H1 (cell line): ENCODE measurements around the gene MAGOHB. TPM values are rescaled to one million over a fixed set of nuclear protein-coding genes. Genes with fewer than 3 reads are reported as not detected.

Experiments
- CTCF ChIA-PET: fragments of 300-600 bp; sonication (Branson Sonifier 250); formaldehyde crosslinking; loops from one replicate; lab custom pipeline; 2021; ENCODE audit not compliant: partially characterized antibody; lab: Charles Lee
- POLR2A ChIA-PET: fragments of 300-600 bp; sonication (Branson Sonifier 250); formaldehyde crosslinking; loops from one replicate; lab custom pipeline; 2021; ENCODE audit warnings: inconsistent platforms; ENCODE audit not compliant: partially characterized antibody; lab: Charles Lee
- DNase-seq, 2 experiments: peaks; one replicate each; pipeline versions ENCODE4 v3.0.0 to v3.0.0-alpha.2; 2010 to 2022; ENCODE audit warnings: low spot score in 2 of 2, low read depth in 1 of 2, mixed read lengths in 1 of 2
- FAIRE-seq: peaks from 2 replicates; lab custom pipeline; 2011; peaks lifted over from hg19 to GRCh38; lab: Jason Lieb, UNC
- H2AFZ ChIP-seq: 2 replicates; pipeline ENCODE4 v1.8.1; 2012; ENCODE audit warnings: low read length, inconsistent platforms
- H2AK5ac ChIP-seq: 2 replicates; pipeline ENCODE4 v1.6.1; 2013; ENCODE audit warnings: low read depth, low read length
- H2BK120ac ChIP-seq: replicated peaks from 2 replicates; pipeline ENCODE3; 2013; ENCODE audit warnings: low read depth, low read length, inconsistent platforms
- H2BK12ac ChIP-seq: 2 replicates; pipeline ENCODE4 v1.6.1; 2013; ENCODE audit warnings: low read depth, low read length
- H2BK15ac ChIP-seq: 2 replicates; pipeline ENCODE4 v1.6.1; 2013; ENCODE audit warnings: low read length
- H2BK20ac ChIP-seq: 2 replicates; pipeline ENCODE4 v1.6.1; 2013; ENCODE audit warnings: low read length
- H2BK5ac ChIP-seq: 2 replicates; pipeline ENCODE4 v1.6.1; 2013; ENCODE audit warnings: low read depth, low read length
- H3K14ac ChIP-seq: 2 replicates; pipeline ENCODE4 v1.6.1; 2013; ENCODE audit warnings: inconsistent platforms; ENCODE audit not compliant: insufficient read length
- H3K18ac ChIP-seq: 2 replicates; pipeline ENCODE4 v1.6.1; 2013; ENCODE audit warnings: low read length; ENCODE audit errors: extremely low read depth
- H3K23ac ChIP-seq: 2 replicates; pipeline ENCODE4 v1.6.1; 2013; ENCODE audit warnings: inconsistent platforms; ENCODE audit not compliant: insufficient read length
- H3K23me2 ChIP-seq: 2 replicates; pipeline ENCODE4 v1.6.1; 2013; ENCODE audit warnings: low read depth, low read length
- H3K27ac ChIP-seq: 2 replicates; pipeline ENCODE4 v1.6.1; 2011; ENCODE audit warnings: low read depth, low read length, inconsistent platforms
- H3K27me3 ChIP-seq, 4 experiments: replicated peaks in 1 of 4; 1 replicate in 1 of 4; 2 replicates in 3 of 4; pipeline versions ENCODE4 v1.6.1 to v1.8.1; 2011 to 2013; ENCODE audit warnings: low read length in 3 of 4, mild to moderate bottlenecking in 3 of 4, inconsistent platforms in 2 of 4, mixed read lengths in 2 of 4, moderate library complexity in 1 of 4; ENCODE audit not compliant: control insufficient read depth in 3 of 4, insufficient read depth in 3 of 4; ENCODE audit errors: extremely low read depth in 1 of 4
- H3K36me3 ChIP-seq, 4 experiments: 2 replicates each; pipeline versions ENCODE4 v1.6.1 to v1.8.1; 2011 to 2013; ENCODE audit warnings: mild to moderate bottlenecking in 4 of 4, low read length in 3 of 4, moderate library complexity in 2 of 4, control low read depth in 1 of 4, inconsistent platforms in 1 of 4; ENCODE audit not compliant: insufficient read depth in 4 of 4, control insufficient read depth in 2 of 4
- H3K4ac ChIP-seq: replicated peaks from 2 replicates; pipeline ENCODE3; 2013; ENCODE audit warnings: low read length, low read depth, mixed read lengths, inconsistent platforms; ENCODE audit not compliant: insufficient read length
- H3K4me1 ChIP-seq, 4 experiments: replicated peaks in 1 of 4; 1 replicate in 1 of 4; 2 replicates in 3 of 4; pipeline versions ENCODE4 v1.6.1 to v1.8.1; 2011 to 2013; ENCODE audit warnings: low read length in 3 of 4, inconsistent platforms in 2 of 4, mixed read lengths in 1 of 4; ENCODE audit not compliant: insufficient read depth in 4 of 4, control insufficient read depth in 3 of 4
- H3K4me2 ChIP-seq, 2 experiments: 2 replicates each; pipeline versions ENCODE4 v1.6.1 to v1.8.1; 2011 to 2013; ENCODE audit warnings: low read depth in 2 of 2, low read length in 2 of 2, control low read depth in 1 of 2, inconsistent platforms in 1 of 2, mild to moderate bottlenecking in 1 of 2; ENCODE audit not compliant: insufficient read depth in 1 of 2
- H3K4me3 ChIP-seq, 4 experiments: fragments of 200-600, 300-600 bp in 1 of 4; sonication (generic), shearing (Covaris generic), sonication (Bioruptor Twin) in 1 of 4; 2 replicates each; pipeline versions ENCODE4 v1.5.1 to v1.8.1; 2011 to 2016; ENCODE audit warnings: low read length in 4 of 4, low read depth in 3 of 4, control low read depth in 2 of 4, inconsistent platforms in 2 of 4, mild to moderate bottlenecking in 2 of 4, mixed read lengths in 1 of 4, moderate library complexity in 1 of 4; ENCODE audit not compliant: insufficient read depth in 2 of 4; ENCODE audit errors: extremely low read depth in 1 of 4
- H3K56ac ChIP-seq: replicated peaks from 2 replicates; pipeline ENCODE3; 2013; ENCODE audit warnings: low read depth, mild to moderate bottlenecking, mixed read lengths, low read length, inconsistent platforms; ENCODE audit not compliant: insufficient read length
- H3K79me1 ChIP-seq: 2 replicates; pipeline ENCODE4 v1.6.1; 2013; ENCODE audit warnings: low read depth, low read length, control low read depth
- H3K79me2 ChIP-seq, 2 experiments: 2 replicates each; pipeline versions ENCODE4 v1.6.1 to v1.8.1; 2012 to 2013; ENCODE audit warnings: low read length in 2 of 2, mild to moderate bottlenecking in 2 of 2, inconsistent platforms in 1 of 2; ENCODE audit not compliant: insufficient read depth in 2 of 2, control insufficient read depth in 1 of 2
- H3K9ac ChIP-seq, 4 experiments: replicated peaks in 1 of 4; 1 replicate in 1 of 4; 2 replicates in 3 of 4; pipeline versions ENCODE4 v1.6.1 to v1.8.1; 2011 to 2013; ENCODE audit warnings: low read depth in 3 of 4, low read length in 3 of 4, control low read depth in 2 of 4, mild to moderate bottlenecking in 2 of 4, moderate library complexity in 2 of 4, inconsistent platforms in 1 of 4; ENCODE audit errors: extremely low read depth in 1 of 4
- H3K9me3 ChIP-seq, 2 experiments: 2 replicates each; pipeline versions ENCODE4 v1.6.1 to v1.8.1; 2012 to 2013; ENCODE audit warnings: mild to moderate bottlenecking in 2 of 2, moderate library complexity in 2 of 2, control low read depth in 1 of 2, inconsistent platforms in 1 of 2, low read depth in 1 of 2, low read length in 1 of 2, mixed read lengths in 1 of 2; ENCODE audit not compliant: insufficient read depth in 2 of 2
- H4K20me1 ChIP-seq, 2 experiments: replicated peaks in 1 of 2; 2 replicates each; pipeline versions ENCODE3 to v1.8.1; 2011 to 2013; ENCODE audit warnings: inconsistent platforms in 2 of 2, low read length in 2 of 2, mild to moderate bottlenecking in 1 of 2; ENCODE audit not compliant: insufficient read depth in 2 of 2, control insufficient read depth in 1 of 2
- H4K5ac ChIP-seq: 2 replicates; pipeline ENCODE4 v1.6.1; 2013; ENCODE audit warnings: low read length, low read depth, mixed read lengths, inconsistent platforms; ENCODE audit not compliant: insufficient read length
- H4K8ac ChIP-seq: 2 replicates; pipeline ENCODE4 v1.8.0; 2013; ENCODE audit warnings: mild to moderate bottlenecking, moderate library complexity, low read length, inconsistent platforms; ENCODE audit not compliant: insufficient read depth; ENCODE audit errors: extremely low read depth
- H4K91ac ChIP-seq: replicated peaks from 2 replicates; pipeline ENCODE3; 2013; ENCODE audit warnings: low read length, mixed read lengths, inconsistent platforms; ENCODE audit not compliant: insufficient read length
- KDM5A ChIP-seq: fragments of 200-600 bp; IDR thresholded peaks from 2 replicates; pipeline ENCODE4 v1.7.1; 2012; ENCODE audit warnings: mild to moderate bottlenecking, low read length, inconsistent platforms, mixed read lengths
- RAD21 ChIP-seq, 2 experiments: IDR thresholded peaks in 1 of 2; conservative IDR thresholded peaks in 1 of 2; 2 replicates each; pipeline ENCODE4 v1.6.1; 2011; ENCODE audit warnings: low read depth in 2 of 2, low read length in 2 of 2, improper control_type of control experiment in 1 of 2, inconsistent platforms in 1 of 2, mild to moderate bottlenecking in 1 of 2, moderate library complexity in 1 of 2
- WGBS, 2 experiments: shearing (Covaris generic) in 1 of 2; methylation state at CpG; one replicate each; pipeline versions ENCODE4 v1.1.6 to v1.1.7; 2013 to 2015; ENCODE audit warnings: low lambda C conversion rate in 2 of 2, mixed read lengths in 2 of 2, inconsistent platforms in 1 of 2, low coverage in 1 of 2, missing lambda C conversion rate in 1 of 2; ENCODE audit not compliant: insufficient replicate concordance in 2 of 2, insufficient coverage in 1 of 2, insufficient read length in 1 of 2; ENCODE audit errors: extremely low coverage in 1 of 2, missing lambda C conversion rate in 1 of 2; 5-methylcytosine and 5-hydroxymethylcytosine counted together
- polyA plus RNA-seq, 7 experiments: library from polyadenylated mRNA; depleted of rRNA in 3 of 7; stranded (reverse) in 5 of 7; unstranded in 2 of 7; fragments of >200 nt in 5 of 7; fragments of 200-250 nt in 2 of 7; gene quantifications; 1 replicate in 5 of 7; 2 replicates in 1 of 7; 4 replicates in 1 of 7; pipeline versions ENCODE4 v1.2.1 to v1.2.3, GENCODE V29; 2011 to 2013; ENCODE audit warnings: missing spikeins in 2 of 7, mixed read lengths in 2 of 7
- total RNA-seq: library from RNA; stranded (reverse); fragmentation: NEBNext Ultra II Directional; extraction: Animal tissue kit (Norgen Biotek cat#: 25700); gene quantifications from 2 replicates; pipeline ENCODE4 v1.2.1, GENCODE V29; 2021

The MAGOHB gene
- total and polyA plus RNA-seq, 2 of the 8 experiments (the other 6 are each of a cell fraction or from before 2014, with no cell fraction given): 21.5 to 53.7 TPM

GRCh38 chr12:10633541-10633940 is 20.1 kb upstream of the MAGOHB start:
- Histone ChIP-seq H3K23ac (no peak overlapping the region), H3K23me2 (no peaks in the 10 kb centered on the region), H2AK5ac (no peak overlapping the region), H3K18ac (no peak overlapping the region), H2BK5ac (no peak overlapping the region), H3K4ac (no peak overlapping the region), H4K20me1 (no peaks in the 10 kb centered on the region), H3K4me2 (no peak overlapping the region), H3K14ac (no peak overlapping the region), H3K27ac (no peak overlapping the region), H3K4me1 (peaks cover 0 to 7% (median 2%) of the 10 kb centered on the region in 4 experiments; a peak in 4 of 7 replicates), H3K79me1 (no peaks in the 10 kb centered on the region), H2BK20ac (no peak overlapping the region), H4K5ac (no peak overlapping the region), H3K27me3 (no peaks in the 10 kb centered on the region), H3K9me3 (no peaks in the 10 kb centered on the region), H2BK15ac (no peak overlapping the region), H2BK120ac (no peak overlapping the region), H3K4me3 (no peak overlapping the region), H2AFZ (no peak overlapping the region), H2BK12ac (no peak overlapping the region), H3K79me2 (no peaks in the 10 kb centered on the region), H4K91ac (no peak overlapping the region), H3K9ac (no peak overlapping the region), H3K36me3 (no peaks in the 10 kb centered on the region), H4K8ac (no peak overlapping the region), H3K56ac (no peak overlapping the region)
- CTCF ChIA-PET: no interaction called here
- DNase-seq: no peak
- POLR2A ChIA-PET: interaction anchor here (2.6 kb wide), 1 partner anchor 20 kb away, joined by 12 read pairs; the partner anchor contains the start of gene MAGOHB
- no peak for TF ChIP-seq RAD21 (IDR thresholded peaks at IDR 0.05 in 1 of 2, conservative IDR thresholded peaks at IDR 0.05 in 1 of 2; ENCODE audit: low read depth in 2 of 2, low read length in 2 of 2)
- no peak for TF ChIP-seq KDM5A
- FAIRE-seq: no peak
- 93% methylated on average over 3 of the region's 3 CpGs; no CpG with 5 or more reads in 1 of the 2 experiments for WGBS, 2 experiments
